Muscle of leg (tissue), 11 donors: ENCODE measurements around the gene XYLT1. TPM values are rescaled to one million over a fixed set of nuclear protein-coding genes. Genes with fewer than 3 reads are reported as not detected.

Source experiments
- DNase-seq: peaks from one replicate; pipeline ENCODE4 v3.0.0; 2013
- H3K27ac ChIP-seq: one replicate; pipeline ENCODE4 v1.5.1; 2013; ENCODE audit warnings: mild to moderate bottlenecking, low read length, control low read depth
- H3K27me3 ChIP-seq: one replicate; pipeline ENCODE4 v1.6.1; 2013; ENCODE audit warnings: low read length; ENCODE audit not compliant: control insufficient read depth, insufficient read depth
- H3K36me3 ChIP-seq: one replicate; pipeline ENCODE4 v1.6.1; 2013; ENCODE audit warnings: low read length; ENCODE audit not compliant: control insufficient read depth, insufficient read depth
- H3K4me1 ChIP-seq: one replicate; pipeline ENCODE4 v1.6.1; 2013; ENCODE audit warnings: low read length; ENCODE audit not compliant: control insufficient read depth, insufficient read depth
- H3K4me3 ChIP-seq: one replicate; pipeline ENCODE4 v1.5.1; 2013; ENCODE audit warnings: low read length, control low read depth
- H3K9me3 ChIP-seq: replicated peaks from 2 replicates; pipeline ENCODE4 v1.6.1; 2013; ENCODE audit warnings: low read depth, low read length; ENCODE audit not compliant: control insufficient read depth
- WGBS: methylation state at CpG from one replicate; pipeline ENCODE4 v1.1.5; 2013; ENCODE audit warnings: missing lambda C conversion rate; ENCODE audit not compliant: insufficient coverage; 5-methylcytosine and 5-hydroxymethylcytosine counted together
- polyA plus RNA-seq, 8 donors: library from polyadenylated mRNA; unstranded; fragments of 120-200 nt; gene quantifications; one replicate each; pipeline versions ENCODE4 v1.2.1 to v1.2.3, GENCODE V29; 2013; ENCODE audit warnings: inconsistent platforms in 1 of 8, low replicate concordance in 1 of 8; ENCODE audit not compliant: insufficient read length in 8 of 8, insufficient read depth in 1 of 8
- total RNA-seq: library from RNA; stranded (reverse); fragments of 120-200 nt; gene quantifications from one replicate; pipeline ENCODE4 v1.2.4, GENCODE V29; 2013

The XYLT1 gene
- total and polyA plus RNA-seq, 9 donors: 4.3 to 9.7 (median 5.3) TPM

DNA sequence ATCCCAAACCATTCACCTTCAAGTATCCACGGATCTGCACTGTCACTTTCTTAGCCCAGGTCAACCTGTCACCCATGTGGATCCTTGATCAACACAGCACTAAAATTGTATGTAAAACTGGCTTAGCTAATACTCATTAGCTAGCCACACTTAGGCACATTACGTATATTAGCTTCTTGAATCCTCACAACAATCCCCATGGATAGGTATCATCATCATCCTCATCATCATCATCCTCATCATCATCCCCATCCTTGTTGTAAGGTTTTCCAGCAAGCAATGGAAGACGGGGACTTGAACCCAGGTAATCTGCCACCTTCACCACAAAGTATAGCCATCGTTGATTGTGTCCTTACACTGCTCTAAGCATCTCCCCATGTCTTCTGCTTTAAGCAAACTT, 184.3 kb downstream of the XYLT1 start:
- no peak overlapping the region for H3K27ac ChIP-seq
- H3K4me1 ChIP-seq: peaks cover 29% of the 10 kb centered on the region
- H3K36me3 ChIP-seq: no peaks in the 10 kb centered on the region
- WGBS: 100% methylated on average over 1 of the region's 4 CpGs
- H3K27me3 ChIP-seq: peaks cover 2% of the 10 kb centered on the region
- DNase-seq: no peak
- H3K4me3 ChIP-seq: no peak overlapping the region
- H3K9me3 ChIP-seq: peaks cover 2% of the 10 kb centered on the region

DNA sequence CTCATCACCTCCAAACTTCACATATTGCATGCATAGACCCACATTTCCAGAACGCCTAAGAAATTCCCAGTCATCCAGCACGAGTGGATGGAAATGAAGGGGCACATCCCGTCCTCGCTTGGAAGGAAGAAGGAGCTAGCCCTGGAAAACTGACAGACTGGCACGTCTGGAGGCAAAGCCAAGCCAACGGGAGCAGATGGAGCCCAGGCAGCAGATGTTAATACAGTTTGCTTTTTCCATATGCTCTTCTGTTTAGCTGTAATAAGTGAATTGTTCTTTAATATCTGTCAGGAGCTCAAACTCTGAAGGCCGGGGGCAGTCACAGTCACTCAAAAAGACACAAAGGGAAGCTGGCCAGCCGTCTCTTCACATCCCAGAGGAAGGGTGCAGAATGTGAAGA, 187.7 kb downstream of the XYLT1 start:
- no peak overlapping the region for H3K4me3 ChIP-seq
- no peaks in the 10 kb centered on the region for H3K9me3 ChIP-seq
- DNase-seq: peak; percentile 81
- no peaks in the 10 kb centered on the region for H3K36me3 ChIP-seq
- H3K27me3 ChIP-seq: peaks cover 2% of the 10 kb centered on the region
- WGBS: 59% methylated on average over 5 of the region's 8 CpGs
- peaks cover 24% of the 10 kb centered on the region for H3K4me1 ChIP-seq
- peak overlapping the region; percentile 62 for H3K27ac ChIP-seq

DNA sequence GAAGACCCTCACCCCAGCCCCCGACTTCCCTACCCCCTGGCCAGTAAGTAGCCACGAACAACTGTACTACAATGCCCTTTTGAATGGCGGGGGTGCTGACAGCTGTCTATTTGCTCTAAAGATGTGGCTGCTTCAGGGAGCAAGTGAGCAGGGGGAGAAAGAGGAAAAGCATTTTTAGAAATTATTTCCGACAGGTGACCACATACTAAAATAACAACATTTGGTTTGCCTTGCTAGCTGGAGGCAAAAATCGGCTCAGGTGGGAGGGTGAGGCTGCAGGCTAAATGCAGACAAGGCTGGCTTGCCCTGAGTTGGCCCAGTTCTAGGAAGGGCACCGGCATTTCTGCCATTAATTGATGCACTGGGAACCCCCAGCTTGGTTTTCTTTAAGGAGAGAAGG, 188.5 kb downstream of the XYLT1 start:
- Histone ChIP-seq H3K27ac (no peak overlapping the region), H3K27me3 (peaks cover 2% of the 10 kb centered on the region), H3K4me3 (no peak overlapping the region), H3K9me3 (no peaks in the 10 kb centered on the region), H3K36me3 (no peaks in the 10 kb centered on the region), H3K4me1 (peaks cover 21% of the 10 kb centered on the region)
- DNase-seq: no peak
- 49% methylated on average over 2 of the region's 6 CpGs for WGBS

DNA sequence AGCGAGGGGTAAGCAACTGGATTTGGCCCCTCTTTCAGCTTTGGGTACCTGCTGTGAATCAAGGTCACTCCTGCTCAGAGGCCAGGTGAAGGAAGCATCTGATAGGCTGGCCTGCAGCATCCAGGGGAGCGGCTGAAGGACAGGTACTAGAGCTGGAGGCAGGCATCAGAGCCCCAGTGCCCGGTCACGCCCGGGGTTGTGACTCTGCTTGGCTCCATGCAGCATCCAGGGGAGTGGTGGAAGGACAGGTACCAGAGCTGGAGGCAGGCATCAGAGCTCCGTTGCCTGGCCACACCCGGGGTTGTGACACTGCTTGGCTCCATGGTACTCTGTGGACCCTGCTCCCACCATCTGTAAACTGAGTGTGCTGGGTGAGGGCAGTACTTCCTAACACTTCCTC, 189.7 kb downstream of the XYLT1 start:
- 88% methylated on average over 5 of the region's 7 CpGs for WGBS
- no peaks in the 10 kb centered on the region for H3K36me3 ChIP-seq
- no peaks in the 10 kb centered on the region for H3K9me3 ChIP-seq
- H3K4me1 ChIP-seq: peaks cover 20% of the 10 kb centered on the region
- no peak overlapping the region for H3K27ac ChIP-seq
- peaks cover 2% of the 10 kb centered on the region for H3K27me3 ChIP-seq
- no peak overlapping the region for H3K4me3 ChIP-seq
- DNase-seq: no peak

DNA sequence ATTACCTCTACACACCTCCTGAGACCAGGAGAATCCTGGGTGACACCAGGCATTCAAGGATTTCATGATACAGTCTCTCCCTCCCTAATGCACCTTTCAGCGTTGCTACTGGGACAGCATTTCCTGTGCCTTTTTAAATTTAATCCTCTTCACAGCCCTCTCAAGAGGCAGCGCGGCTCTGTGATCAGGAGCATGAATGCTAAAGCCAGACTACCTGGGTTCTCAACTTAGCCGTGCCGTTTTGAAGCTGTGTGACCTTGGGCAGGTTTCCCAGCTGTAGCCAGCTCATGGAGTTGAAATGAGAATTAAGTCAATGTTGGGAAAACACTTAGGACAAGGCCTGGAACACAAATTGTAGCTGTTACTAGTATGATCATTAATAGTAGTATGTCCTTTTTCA, 191.8 kb downstream of the XYLT1 start:
- WGBS: 47% methylated on average over 5 of the region's 5 CpGs
- DNase-seq: no peak
- peaks cover 15% of the 10 kb centered on the region for H3K4me1 ChIP-seq
- no peaks in the 10 kb centered on the region for H3K27me3 ChIP-seq
- H3K27ac ChIP-seq: no peak overlapping the region
- no peak overlapping the region for H3K4me3 ChIP-seq
- no peaks in the 10 kb centered on the region for H3K9me3 ChIP-seq
- no peaks in the 10 kb centered on the region for H3K36me3 ChIP-seq

DNA sequence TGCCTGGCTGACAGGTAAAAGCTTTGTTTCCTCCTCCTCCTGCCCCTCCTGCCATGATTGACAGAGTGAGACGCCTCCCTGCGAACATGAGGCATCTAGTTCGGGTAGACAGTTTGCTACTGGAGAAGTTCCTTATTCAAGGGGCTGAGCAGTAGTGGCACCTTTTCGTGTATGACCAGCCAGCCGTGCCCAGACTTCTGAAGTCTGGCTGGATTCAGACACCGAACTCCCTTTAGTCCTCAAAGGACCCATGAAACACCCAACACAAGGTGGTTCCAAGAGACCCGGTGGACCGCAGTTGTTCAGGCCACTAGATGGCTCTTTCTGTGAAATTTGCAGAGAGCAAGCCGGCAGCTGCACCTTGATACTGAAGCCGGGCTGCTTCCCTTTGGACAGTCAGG, 192.8 kb downstream of the XYLT1 start:
- Histone ChIP-seq H3K4me3 (no peak overlapping the region), H3K9me3 (no peaks in the 10 kb centered on the region), H3K27ac (no peak overlapping the region), H3K36me3 (no peaks in the 10 kb centered on the region), H3K4me1 (peaks cover 8% of the 10 kb centered on the region), H3K27me3 (no peaks in the 10 kb centered on the region)
- no peak for DNase-seq
- 29% methylated on average over 7 of the region's 10 CpGs for WGBS

DNA sequence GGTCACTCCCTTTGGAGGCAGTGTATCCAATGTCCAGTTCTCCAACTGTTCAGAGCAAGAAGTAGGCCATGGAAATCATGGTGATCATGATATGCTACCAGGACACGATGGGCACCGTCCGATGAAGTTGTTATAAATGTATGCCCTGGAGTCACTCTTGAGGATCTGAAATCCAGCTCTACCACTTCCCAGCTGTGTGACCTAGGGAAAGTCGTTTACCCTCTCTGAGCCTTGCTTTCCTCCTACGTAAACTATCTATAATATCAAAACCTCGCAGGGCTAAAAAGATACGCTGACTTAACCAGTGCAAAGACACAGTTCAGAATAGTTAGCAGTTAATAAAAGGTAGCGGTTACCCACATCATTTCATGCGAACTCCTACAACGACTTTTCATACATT, 194.2 kb downstream of the XYLT1 start:
- H3K36me3 ChIP-seq: no peaks in the 10 kb centered on the region
- DNase-seq: no peak
- no peak overlapping the region for H3K27ac ChIP-seq
- 90% methylated on average over 2 of the region's 10 CpGs for WGBS
- H3K27me3 ChIP-seq: no peaks in the 10 kb centered on the region
- H3K4me1 ChIP-seq: peaks cover 3% of the 10 kb centered on the region
- no peak overlapping the region for H3K4me3 ChIP-seq
- no peaks in the 10 kb centered on the region for H3K9me3 ChIP-seq

DNA sequence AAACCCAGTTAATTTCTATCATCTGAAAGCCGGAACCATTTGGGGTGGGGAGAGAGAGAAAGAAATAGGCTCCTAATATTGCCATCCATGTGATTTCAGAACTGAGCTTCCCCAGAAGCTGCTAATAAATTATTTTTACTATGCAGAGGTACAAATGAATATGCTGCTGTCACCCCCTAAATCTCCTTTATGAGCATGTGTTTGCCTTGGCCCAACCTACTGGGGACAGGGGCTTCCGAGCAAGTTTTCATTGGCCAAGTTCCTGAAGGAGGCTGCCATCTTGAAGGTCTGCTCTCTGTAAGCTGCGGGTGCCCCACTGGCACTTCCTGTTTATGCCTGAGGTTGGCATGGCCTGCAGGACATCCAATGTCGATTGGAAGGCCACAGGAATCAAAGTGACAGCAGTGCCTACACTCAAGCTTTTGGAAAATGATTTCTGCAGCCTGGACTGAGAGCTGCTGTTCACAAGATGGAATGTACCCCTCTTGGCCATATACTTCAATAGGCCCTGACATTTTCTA, 194.7 kb downstream of the XYLT1 start:
- Histone ChIP-seq H3K4me3 (no peak overlapping the region), H3K9me3 (no peaks in the 10 kb centered on the region), H3K27me3 (no peaks in the 10 kb centered on the region), H3K4me1 (peaks cover 7% of the 10 kb centered on the region), H3K36me3 (no peaks in the 10 kb centered on the region), H3K27ac (no peak overlapping the region)
- 46% methylated on average over 3 of the region's 4 CpGs for WGBS
- no peak for DNase-seq

DNA sequence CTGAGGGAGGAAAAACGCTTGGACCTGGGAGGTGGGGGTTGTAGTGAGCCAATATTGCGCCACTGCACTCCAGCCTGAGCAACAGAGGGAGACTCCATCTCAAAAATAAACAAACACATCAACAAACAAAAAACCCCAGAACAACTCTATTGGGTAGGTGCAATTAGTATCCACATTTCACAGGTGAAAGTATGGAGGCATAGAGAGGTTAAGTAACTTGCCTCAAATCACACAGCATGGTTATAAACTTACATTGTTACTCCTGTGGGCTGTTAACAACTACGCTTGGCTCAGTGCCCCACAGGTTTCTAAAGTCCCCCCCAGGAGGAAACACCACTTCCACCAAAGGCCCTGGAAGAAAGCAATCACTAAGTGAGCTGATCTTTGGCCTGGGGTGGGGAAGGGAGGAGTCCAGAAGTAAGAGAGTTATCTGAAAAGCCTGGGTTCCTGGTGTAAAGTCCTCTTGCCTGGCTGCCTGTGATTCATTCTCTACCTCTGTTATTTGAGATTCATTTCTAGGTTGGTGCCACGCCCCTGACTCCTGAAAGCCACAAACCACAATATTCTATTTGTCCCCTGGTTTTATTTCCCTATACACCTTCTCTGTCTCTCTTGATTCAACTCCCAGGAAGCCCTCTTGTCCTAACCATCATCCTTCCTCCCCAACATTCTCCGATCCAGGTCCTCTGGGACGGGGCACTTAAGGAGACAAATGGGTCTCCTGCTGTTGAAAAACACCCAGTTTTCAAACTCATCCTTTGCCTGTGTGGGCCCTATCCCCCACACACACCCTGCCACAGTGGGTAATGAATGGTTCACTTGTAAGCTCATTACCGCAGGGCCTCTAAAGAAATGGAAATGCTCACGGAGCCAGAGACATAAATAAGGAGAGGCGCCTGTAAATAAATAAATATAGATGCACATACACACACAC, 195.4 kb downstream of the XYLT1 start:
- H3K4me3 ChIP-seq: no peak overlapping the region
- 72% methylated on average over 3 of the region's 9 CpGs for WGBS
- no peak for DNase-seq
- H3K27ac ChIP-seq: no peak overlapping the region
- no peaks in the 10 kb centered on the region for H3K9me3 ChIP-seq
- H3K36me3 ChIP-seq: no peaks in the 10 kb centered on the region
- H3K27me3 ChIP-seq: no peaks in the 10 kb centered on the region
- peaks cover 14% of the 10 kb centered on the region for H3K4me1 ChIP-seq

DNA sequence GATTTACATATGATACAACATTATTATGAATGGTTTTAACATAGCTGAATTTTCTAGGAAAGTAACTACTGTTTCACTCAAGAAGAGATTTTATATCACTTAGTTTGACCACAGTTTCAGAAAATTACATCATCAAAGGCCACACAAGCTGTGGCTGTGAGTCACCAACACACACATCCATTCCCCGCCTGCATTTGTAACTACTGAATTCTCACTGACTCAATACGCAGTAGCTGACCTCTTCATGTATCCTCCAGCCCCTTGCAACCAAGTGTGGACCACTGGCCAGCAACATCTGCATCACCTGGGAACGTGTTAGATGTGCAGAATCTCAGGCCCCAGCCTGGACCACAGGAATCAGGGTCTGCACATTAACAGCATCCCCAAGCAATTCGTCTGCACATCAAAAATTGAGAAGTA, 197.6 kb downstream of the XYLT1 start:
- H3K4me1 ChIP-seq: peaks cover 19% of the 10 kb centered on the region
- H3K27me3 ChIP-seq: no peaks in the 10 kb centered on the region
- DNase-seq: no peak
- no peaks in the 10 kb centered on the region for H3K9me3 ChIP-seq
- H3K36me3 ChIP-seq: no peaks in the 10 kb centered on the region
- no peak overlapping the region for H3K27ac ChIP-seq
- H3K4me3 ChIP-seq: no peak overlapping the region
- WGBS: 85% methylated on average over 4 of the region's 4 CpGs
